Epithelial cell of prostate (primary cell): ENCODE measurements around the gene SERINC5.
"Not testable (repeated sequence)": the region's sequence is repeated elsewhere in the genome, so short reads cannot be mapped to it uniquely, and the experiment has no call there.

ENCODE experiments used
- DNase-seq: peaks from one replicate; pipeline ENCODE4 v3.0.0-alpha.2; 2011; ENCODE audit warnings: low read depth, low spot score
- H3K27ac ChIP-seq: fragments of 450-650 bp; 2 replicates; pipeline ENCODE4 v1.5.1; 2017; ENCODE audit warnings: mild to moderate bottlenecking

Gene SERINC5

DNA sequence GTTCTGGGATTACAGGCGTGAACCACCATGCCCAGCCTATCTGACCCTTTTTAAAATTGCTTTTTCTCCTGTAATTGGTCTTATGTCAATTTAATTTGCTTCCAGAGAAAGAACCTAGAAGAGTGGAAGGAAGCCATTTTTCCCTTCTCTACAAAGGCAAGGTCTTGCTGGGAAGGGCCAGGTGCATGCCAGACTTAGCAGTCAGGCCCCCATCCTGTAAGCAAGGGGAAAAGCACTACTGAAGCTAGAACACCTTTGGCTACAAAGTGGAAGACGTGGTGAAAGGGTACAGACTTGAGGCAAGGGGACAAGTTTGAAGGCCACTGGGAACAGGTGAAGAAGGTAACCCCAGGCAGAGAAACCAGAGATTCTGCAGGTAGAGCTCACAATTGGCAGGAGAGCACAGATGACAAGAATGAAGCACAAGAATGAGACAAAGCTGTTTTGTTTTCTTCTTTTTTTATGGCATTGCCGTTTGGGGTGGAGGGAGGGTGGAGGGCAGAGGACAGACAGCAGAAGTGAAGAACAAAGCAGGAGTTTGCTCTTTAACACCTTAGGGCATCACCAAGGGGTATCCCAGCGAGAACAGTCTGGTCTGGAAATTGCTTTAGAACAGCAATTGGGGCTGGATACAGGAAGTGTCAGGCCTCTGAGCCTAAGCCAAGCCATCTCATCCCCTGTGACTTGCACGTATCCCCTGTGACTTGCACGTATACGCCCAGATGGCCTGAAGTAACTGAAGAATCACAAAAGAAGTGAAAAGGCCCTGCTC is 72.9 kb downstream of the SERINC5 start:
- DNase-seq, result no peak
- H3K27ac ChIP-seq, result peak overlapping the region; percentile 77

DNA sequence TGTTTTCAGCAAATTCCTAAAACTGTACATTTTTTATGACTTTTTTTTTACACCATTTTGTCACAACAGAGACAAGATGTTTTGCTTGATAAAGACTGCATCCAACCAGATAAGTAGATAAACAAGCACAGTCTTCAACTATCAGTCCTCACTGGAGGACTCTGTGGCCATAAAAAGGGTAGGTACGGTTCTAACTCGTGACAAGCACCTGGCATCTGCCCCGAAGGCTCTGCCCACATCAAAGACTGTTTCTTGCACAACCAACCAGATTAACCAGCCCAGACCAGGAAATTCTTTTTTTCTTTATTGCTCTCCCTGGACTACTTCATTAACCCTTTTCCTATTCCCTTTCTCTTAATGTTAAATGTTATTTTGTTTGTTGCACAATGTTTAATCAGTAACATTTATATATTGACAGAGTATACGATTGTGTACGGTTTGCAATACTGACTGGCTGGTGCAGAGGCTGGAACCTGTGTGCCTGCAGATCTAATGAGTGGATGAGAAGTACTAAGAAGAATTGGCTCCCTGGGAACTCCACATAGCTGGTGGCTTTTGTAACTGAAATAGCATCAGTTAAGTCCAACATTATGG is 74.1 kb downstream of the SERINC5 start:
- peak overlapping the region; percentile 77 for H3K27ac ChIP-seq
- peak; percentile 73 for DNase-seq

DNA sequence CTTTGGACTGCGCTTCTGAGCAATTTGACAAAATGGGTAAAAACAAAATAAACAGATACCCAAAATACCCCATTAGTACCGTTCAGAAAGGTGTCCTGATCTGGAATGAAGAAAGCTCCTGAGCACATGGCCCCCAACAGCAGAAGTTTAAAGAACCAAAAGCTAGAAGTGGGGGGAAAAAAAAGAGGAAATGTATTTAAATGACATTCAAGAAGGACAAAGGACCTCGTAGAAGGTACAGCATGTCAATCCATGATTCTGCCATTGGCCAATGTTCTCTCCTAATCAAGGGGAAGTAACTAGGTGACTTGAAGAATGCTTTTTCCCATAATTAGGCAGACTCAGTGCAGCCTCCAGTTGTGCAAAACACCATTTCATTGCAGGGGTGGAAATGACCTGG is 78.6 kb downstream of the SERINC5 start:
- H3K27ac ChIP-seq, result no peak overlapping the region
- DNase-seq, result no peak

DNA sequence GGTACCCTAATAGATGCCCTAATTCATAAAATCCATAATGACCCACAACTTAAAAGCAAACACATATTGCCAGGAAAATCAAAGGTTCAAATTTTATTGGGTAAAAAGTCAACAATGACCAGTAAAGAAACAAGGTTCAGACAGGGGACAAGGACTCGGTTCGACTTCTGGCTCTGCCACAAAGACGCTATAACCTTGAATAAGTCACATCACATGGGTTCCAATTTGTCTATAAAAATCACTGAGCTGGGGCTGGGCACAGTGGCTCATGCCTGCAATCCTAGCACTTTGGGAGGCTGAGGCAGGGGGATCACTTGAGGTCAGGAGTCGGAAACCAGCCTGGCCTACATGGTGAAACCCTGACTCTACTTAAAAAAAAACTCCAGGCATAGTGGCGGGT is 80.5 kb downstream of the SERINC5 start:
- no peak overlapping the region for H3K27ac ChIP-seq
- DNase-seq, result no peak

- no peak overlapping the region for H3K27ac ChIP-seq
- no peak for DNase-seq
Observed at GRCh38 chr5:80174790-80175189, 81.1 kb downstream of the SERINC5 start.

DNA sequence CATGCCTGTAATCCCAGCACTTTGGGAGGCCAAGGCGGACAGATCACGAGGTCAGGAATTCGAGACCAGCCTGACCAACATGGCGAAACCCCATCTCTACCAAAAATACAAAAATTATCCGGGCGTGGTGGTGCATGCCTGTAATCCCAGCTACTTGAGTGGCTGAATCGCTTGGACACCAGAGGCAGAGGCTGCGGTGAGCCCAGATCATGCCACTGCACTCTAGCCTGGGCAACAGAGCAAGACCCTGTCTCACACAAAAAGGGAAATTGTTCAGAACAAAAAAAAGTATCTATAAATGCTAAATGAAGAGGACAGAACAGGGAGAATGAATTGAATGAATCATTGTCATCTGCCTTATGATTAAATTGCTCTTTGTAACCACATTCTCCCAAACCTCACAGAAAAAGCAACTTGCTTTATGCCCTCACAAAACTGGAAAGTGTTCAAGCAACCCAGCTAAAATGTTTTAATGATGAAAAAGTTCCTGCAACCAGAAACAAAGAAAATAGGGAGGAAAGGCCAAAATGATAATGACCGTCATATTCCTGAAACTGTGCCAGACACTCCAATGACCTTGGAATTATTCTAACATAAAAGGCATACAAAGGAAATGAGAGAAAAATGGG is 83.7 kb downstream of the SERINC5 start:
- H3K27ac ChIP-seq, result no peak overlapping the region
- DNase-seq, result no peak

- no peak for DNase-seq
- no peak overlapping the region for H3K27ac ChIP-seq
Observed at GRCh38 chr5:80170117-80170535, 85.7 kb downstream of the SERINC5 start.

- no peak overlapping the region for H3K27ac ChIP-seq
- DNase-seq, result no peak
Observed at GRCh38 chr5:80168388-80169028, 87.3 kb downstream of the SERINC5 start.

DNA sequence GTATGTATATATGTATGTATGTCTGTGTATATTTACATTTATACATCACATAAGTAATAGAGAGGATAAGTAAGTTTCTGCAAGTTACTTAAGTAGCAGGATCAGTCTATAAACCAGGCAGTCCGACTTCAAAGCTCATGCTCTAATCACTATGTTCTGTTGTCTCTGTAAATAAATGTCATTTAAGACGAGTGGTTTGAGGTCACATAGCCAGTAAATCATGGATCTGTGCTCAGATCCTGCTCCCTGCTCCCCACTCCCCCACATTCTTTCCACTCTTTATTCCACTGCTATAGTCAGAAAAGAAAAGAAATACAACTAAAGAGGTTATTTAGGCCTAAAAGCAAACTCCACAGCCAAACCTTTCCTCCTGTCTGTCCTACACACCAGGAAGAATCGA is 90.4 kb downstream of the SERINC5 start:
- DNase-seq, result no peak
- H3K27ac ChIP-seq, result no peak overlapping the region

DNA sequence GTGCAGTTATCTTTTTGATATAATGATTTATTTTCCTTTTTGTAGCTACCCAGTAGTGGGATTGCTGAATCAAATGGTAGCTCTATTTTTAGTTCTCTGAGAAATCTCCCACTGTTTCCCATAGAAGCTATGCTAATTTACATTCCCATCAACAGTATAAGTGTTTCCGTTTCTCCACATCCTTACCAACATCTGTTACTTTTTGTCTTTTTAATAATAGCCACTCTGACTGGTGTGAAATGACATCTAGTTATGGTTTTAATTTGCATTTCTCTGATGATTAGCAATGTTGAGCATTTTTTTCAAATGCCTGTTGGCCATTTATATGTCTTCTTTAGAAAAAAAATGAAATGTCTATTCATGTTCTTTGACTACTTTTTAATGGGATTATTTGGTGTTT is 94.7 kb downstream of the SERINC5 start:
- DNase-seq, result no peak
- no peak overlapping the region for H3K27ac ChIP-seq

DNA sequence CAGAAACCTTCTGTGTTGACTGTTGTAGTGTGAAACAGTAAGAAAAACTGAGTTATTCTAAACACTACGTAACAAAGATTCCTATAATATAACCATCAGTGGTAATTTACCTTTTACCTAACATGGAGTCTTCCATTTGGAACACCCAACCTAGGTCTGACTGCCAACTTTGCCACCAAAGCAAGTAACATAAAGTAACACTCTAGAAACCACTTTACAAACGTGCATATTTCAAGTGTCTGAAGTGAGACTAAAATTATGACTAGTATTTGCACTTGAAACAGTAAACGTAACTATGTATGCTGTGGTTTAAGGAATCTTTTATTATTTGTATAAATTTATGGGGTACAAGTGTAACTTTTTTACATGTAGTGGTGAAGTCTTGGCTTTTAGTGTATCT is 95.6 kb downstream of the SERINC5 start:
- H3K27ac ChIP-seq, result no peak overlapping the region
- no peak for DNase-seq

DNA sequence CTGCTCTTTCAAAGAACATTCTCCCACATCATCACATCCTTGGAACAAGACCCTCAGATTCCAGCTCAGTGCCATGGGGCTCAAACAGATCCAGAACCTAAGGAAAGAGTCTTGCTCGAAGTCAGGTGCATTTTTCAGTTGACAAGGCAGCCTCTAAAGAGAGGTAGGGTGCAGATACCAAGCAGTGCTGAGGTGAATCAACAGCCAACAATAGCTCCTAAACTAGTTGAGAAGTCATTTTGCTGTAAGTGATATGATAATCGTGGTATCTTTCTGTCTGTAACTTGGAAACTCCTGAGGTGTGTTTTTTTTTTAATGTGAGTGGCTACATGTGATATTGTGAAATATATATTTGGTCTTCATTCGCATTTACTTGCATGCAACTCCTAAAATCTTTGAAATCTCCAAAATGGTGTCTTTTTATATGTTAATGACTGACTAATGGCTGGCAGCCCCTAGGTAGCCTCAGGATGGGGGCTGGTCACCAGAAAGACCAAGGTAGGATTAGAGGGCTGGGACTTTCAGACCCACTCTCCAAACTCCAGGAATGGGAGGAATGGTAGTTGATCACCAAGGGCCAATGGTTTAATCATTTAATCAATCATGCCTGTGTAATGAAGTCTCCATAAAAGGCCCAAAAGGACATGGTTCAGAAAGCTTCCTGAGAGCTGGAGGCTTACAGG is 96.6 kb downstream of the SERINC5 start:
- H3K27ac ChIP-seq, result no peak overlapping the region

DNA sequence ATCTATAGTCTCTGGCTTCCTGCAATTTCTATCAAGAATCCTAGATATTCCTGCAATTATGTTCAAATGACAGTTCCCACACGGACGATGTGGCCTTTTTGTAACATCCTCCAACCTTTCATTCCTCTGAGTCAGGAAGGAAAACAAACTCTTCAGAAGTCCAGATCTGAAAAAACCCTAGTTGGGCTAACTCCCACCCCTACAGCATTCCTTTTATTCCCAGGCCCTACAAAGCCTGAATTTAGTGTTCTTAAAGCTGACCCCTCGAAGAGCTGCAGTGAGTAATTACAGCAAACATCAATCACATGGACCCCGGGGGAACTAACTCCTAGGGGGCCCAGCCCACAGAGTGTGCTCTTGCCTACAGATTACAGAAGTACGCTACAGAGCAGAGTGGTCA is 99.7 kb downstream of the SERINC5 start:
- H3K27ac ChIP-seq, result no peak overlapping the region

More for the DNA sequence above, 96.6 kb downstream of the SERINC5 start:
- no peak for DNase-seq

DNA sequence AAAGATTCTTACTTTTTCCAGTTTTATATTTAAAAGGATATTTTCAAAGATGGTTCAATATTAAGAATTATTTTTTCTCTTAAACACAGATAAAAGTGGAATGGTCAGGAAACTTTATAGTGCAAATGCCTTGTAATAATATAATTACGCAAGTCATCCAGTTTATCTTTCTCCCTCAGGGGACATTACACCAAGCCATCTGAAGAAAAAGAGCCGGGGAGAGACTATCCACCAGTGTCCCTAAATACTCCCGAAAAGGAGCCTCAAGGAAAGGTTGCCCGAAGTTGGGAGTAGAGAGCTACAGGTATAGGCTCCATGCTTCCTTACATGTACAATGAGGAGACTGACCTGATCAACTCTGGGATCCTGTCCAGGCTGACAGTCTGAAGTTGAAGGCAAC is 101.1 kb downstream of the SERINC5 start:
- no peak overlapping the region for H3K27ac ChIP-seq
- DNase-seq, result no peak

More for the DNA sequence above, 99.7 kb downstream of the SERINC5 start:
- DNase-seq, result no peak

- DNase-seq, H3K27ac ChIP-seq: not testable (repeated sequence)
Observed at GRCh38 chr5:80154289-80154688, 101.6 kb downstream of the SERINC5 start.

GRCh38 chr5:80153586-80154126 is 102.2 kb downstream of the SERINC5 start:
- H3K27ac ChIP-seq, result no peak overlapping the region
- DNase-seq, result no peak

- H3K27ac ChIP-seq, result no peak overlapping the region
- DNase-seq, result no peak
Observed at GRCh38 chr5:80152778-80153177, 103.1 kb downstream of the SERINC5 start.

- no peak overlapping the region for H3K27ac ChIP-seq
- no peak for DNase-seq
Observed at GRCh38 chr5:80151890-80152289, 104.0 kb downstream of the SERINC5 start.

DNA sequence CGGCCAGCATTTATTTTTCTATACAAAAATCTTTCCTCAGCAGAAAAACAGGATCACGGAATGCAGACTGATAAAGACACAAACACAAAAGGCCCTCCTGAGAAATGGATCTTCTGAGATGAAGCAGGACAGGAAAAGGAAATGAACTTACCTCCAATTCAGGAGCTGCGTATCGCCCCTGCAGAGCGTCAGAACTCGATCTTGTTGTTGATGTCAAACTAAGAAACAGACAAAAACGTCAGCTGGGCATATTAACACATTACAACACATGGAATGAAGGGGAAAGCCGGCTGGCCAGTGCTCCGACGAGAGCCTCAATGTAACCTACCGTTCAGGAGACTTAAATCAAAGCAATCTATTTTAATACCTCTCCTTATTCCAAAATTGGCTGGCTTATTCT is 105.1 kb downstream of the SERINC5 start:
- no peak for DNase-seq

GRCh38 chr5:80149161-80149609 is 106.7 kb downstream of the SERINC5 start:
- no peak overlapping the region for H3K27ac ChIP-seq
- DNase-seq, result no peak

More for the DNA sequence above, 105.1 kb downstream of the SERINC5 start:
- no peak overlapping the region for H3K27ac ChIP-seq
